Hepatic stellate cell (primary cell): ENCODE results near the gene CD247.
A peak's percentile ranks its signal among the peaks of the same experiment; 100 is the strongest.

Source experiments
- DNase-seq: peaks from one replicate; pipeline ENCODE4 v3.0.0; 2011; ENCODE audit warnings: low spot score

The CD247 gene

GRCh38 chr1:167542109-167543032, 24.0 kb upstream of the CD247 start:
- no peak for DNase-seq

DNA sequence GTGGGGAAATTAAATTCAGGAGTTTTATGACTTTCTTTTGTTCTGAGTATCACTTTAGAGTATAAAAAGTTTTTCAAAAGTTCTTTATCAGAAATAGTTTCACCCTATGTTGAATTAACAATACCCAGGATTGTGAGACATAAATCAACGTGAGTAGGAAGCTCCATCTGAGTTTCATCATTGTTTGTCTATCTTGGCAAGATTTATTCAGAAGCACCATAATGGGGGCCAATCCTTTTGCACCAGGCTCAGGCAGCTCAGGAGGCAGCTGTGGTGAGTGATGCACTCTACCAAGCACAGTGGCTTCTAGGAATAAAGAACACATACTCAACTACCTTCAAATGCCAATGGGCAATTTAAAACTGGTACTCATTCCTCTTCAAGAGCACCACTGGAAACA, 23.3 kb upstream of the CD247 start:
- no peak for DNase-seq

DNA sequence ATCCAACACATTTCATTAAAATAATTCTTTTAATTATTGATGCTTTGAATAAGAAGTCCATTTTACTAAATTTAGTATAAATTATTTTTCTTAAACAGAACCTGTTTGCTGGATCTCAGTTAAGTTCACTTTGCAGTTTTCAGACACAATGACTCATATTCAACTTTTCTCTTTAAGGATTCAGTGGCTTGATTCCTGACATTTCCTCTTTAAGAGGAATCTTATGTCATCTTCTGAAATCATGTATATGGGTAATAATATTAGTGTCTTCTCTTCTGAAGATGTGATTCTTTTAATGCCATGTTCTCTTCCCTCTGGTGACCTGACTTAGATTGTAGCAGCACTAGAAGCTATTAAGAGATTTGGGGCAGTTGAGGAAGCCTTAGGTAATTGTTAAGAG, 22.7 kb upstream of the CD247 start:
- DNase-seq: no peak

DNA sequence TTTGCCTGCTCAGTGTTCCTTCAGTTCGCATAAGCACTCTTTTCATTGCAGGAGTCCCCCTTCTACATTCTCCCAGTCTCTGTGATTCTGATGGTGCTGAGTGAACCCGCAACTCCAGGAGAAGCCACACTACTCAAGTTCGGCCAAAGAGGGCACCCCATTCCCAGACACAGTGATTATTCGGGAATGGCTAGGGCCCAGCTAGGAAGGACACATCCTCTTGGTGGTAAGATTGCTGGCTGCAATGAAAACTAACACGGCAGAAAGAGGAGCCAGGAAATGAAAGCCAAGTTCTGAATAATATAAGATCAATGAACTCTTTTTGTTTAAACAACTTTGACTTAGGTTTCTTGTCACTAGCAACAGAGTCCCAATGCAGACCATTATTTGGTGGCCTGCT, 20.3 kb upstream of the CD247 start:
- peak; percentile 49 for DNase-seq

GRCh38 chr1:167533851-167534300, 15.5 kb upstream of the CD247 start:
- DNase-seq: peak; percentile 81

- no peak for DNase-seq
Observed at GRCh38 chr1:167532964-167533824, 14.9 kb upstream of the CD247 start.

DNA sequence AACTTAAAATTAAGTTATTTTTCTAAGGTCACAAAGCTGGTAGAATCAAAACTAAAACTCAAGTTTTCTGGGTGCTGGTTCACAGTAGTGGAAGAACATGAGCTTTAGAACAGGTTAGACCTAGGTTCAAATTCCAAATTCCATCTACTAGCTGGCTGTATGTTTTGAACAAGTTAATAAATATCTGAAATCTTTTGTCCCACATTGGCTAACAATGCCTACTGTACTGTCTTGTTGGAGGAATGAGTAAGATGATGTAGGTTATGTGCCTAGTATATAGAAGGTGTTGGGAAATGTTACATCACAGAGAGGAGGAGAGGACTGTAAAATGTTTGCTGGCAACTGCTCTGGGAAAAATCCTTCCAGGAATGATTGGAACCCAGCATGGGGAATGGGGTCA, 14.0 kb upstream of the CD247 start:
- no peak for DNase-seq

DNA sequence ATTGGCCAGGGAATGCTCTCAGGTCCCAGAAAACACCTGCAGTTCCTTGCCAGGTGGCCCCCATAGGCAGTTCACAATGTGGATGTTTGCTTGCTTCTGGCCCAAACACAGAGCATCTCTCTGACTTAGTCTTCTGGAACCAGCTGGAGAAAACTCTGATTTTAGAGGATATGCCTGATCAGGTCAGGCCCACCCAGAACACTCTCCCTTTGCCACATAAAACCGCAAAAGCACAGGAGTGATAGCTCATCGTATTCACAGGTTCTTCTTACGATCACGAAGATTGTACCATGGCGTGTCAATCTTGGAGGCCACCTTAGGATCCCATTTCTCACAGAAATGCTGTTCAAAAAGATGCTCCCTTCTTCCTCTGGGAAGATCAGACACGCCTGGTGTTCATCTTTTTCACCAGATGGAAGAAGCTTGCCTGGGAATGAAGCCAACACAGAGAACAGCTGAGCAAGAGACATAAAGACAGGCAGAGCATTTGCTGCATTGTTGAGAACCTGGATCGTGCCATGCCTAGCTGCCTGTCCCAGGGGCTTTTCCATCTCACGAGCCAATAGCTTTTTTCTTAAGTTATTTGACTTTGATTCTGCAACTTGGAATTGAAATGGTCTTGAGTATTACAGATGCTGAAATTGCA, 11.6 kb upstream of the CD247 start:
- DNase-seq: no peak

DNA sequence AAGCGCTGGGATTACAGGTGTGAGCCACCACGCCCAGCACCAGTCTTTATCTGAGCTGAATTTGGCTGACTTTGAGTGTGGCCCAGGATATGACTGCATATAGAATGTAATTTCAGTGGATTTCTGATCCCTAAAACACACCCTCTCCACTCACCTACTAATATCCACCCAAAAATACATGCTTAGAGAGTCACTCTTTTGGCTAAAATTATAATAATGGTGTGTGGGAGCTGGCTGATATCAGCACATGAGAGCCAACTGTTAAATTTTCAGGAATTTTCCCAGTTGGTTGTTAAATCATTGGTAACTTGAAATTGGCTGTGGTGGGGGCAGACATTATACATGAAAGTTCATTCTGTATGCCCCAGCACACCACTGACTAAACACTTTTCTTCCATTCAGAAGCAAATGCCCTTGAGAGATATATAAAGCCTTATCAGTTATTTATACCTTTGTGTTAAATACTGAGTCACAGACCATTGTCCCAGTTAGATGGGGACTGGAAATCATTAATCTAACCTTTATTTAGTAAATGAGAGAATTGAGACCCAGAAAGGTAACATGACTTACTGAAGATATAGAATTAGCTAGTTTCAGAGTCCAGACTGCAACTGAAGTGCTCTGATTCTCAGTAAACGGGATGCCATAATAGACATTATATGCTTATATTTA, 9.9 kb upstream of the CD247 start:
- no peak for DNase-seq

DNA sequence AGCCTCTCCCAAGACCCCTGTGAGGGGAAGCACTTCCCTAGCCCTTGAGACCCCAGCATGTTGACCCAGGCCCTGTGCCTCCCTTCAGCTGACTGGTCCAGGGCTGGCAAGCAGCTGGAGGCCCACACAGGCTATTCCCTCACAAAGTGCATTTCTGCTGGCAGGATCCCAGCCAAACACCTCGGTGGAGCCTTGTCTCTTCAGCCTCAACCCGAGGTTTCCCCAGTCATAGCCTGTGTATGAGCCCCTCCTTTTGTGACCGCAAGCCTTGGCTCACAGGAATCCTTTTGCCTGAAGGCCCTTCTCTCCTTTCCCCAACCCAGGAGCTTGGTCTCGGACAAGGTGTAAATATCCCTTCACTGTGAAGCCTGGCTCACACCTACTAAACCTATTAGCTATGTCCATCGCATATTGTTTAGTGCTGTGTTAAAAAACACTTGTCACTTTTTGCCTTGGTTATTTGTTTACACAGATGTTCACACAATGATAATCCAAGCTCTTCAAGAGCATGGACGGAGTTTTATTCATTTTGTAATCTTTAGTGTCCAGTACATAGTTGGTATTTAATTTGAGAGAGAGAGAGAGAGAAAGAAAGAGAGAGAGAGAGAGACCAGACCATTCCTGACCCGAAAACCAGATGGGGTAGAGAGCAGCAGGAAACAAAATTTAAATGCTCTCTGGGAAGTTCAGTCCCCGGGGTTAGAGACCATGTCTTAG, 8.5 kb upstream of the CD247 start:
- no peak for DNase-seq

GRCh38 chr1:167524651-167525050, 6.3 kb upstream of the CD247 start:
- DNase-seq: no peak

GRCh38 chr1:167522246-167522645, 3.9 kb upstream of the CD247 start:
- no peak for DNase-seq

GRCh38 chr1:167520711-167521206, 2.4 kb upstream of the CD247 start:
- DNase-seq: no peak

DNA sequence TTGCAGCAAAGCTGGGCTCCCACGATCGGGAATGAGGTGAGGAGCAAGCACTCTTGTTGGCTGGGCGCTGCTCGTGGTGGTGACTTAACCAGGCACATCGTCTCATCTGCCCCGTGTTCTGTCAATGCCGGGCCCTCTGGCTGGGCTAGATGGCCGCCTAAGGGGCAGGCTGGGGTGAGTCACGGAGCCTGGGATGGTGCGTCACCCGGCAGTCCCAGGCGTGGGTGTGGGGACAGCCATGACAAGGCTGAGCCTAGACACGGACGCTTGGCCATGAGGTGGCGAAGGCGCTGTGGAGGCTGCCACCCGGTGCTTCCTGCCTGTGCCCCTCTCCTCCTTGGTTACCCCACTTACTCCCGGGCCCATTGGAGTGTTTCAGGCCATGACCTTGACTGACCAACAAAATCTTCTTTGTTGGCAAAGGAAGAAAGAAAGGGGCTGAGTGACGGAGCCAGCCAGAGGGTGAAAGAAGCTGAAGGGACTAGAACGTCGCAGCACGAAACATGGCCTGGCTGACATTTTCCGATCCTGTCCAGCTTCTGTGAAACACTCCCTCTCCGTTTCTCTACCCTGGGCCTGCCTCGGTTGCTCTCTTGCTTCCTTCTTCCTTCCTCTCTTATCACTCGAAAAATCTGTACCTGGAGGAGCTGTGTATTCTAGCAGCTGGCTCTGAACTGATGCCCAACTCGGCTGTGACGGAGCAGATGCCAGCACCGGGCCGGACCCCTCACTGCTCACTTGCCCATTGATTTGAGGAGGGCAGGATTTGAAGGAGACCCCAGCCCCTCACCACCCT, 596 bp downstream of the CD247 start:
- DNase-seq: no peak

DNA sequence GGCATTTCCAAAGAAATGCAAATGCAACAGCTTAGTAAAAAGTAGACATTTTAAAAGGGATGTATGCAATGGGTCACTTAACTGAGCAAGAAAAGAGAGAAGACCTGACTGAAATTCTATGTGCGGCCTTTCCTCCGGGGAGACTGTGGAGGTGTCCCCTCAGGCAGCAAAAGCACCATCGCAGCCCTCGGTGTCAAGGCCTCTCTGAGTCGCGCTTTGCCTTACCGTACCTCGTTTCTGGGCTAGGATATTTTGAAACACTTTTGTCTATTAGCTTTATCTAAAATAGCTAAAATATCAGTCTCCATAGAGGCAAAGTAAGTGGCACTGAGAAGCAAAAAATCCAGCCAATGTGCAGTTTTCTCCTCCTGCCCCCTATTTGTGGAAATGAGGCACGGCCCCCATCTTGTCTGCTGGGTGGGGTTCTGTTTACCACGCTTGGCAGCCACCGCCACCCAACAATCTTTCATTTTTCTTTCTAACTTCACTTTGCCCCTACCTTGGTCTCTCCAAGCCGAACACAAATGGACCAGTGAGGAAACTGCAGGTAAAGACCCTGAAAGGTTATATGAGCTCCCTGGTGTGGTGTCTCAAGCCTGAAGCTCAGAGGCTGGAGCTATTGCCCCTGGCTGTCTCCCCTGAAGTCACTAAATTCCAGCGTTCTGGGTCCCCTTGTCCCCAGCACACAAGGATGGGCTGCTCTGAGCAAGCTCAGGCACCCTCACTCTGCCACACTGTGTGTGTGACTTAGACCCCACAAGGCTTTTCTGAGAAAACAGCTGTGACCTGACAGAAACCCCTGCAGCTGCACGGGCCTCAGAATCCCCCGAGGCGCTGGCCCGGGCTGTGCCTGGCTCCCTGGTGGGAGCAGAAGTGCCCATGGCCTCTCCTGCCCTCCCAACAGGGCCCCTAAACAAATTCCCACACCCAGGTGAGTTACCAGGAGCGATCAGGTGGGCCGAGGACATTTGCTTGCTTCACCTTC, 1.6 kb downstream of the CD247 start:
- no peak for DNase-seq

DNA sequence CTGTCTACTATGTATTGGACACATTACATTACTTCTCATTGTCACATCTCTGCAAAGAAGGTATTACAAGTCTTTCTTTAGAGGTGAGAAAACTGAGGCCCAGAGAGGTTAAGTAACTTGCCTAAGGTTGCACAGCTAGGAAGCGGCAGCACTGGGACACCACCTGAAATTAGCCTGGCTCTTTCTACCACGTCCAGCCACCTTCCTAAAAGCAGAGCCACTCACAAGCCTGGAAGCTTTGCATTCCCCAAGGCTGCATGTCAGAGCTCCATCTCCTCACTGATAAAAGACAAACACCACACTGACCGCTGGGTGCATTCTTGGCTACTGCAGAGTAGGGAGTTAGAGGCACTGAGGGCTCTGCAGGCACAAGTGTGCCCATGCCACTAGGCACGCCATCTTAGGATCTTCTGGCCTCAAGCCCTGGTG, 2.4 kb downstream of the CD247 start:
- no peak for DNase-seq

- no peak for DNase-seq
Observed at GRCh38 chr1:167515461-167515860, 2.9 kb downstream of the CD247 start.

- DNase-seq: no peak
Observed at GRCh38 chr1:167514288-167514687, 4.0 kb downstream of the CD247 start.
